Vagina (tissue), 2 donors: ENCODE data around the gene PTGER3. TPM values are rescaled to one million over a fixed set of nuclear protein-coding genes. Genes with fewer than 3 reads are reported as not detected.

ENCODE experiments used
- DNase-seq, 2 donors: peaks; one replicate each; pipeline ENCODE4 v3.0.0-alpha.2; 2017; ENCODE audit errors: extremely low spot score in 2 of 2
- H3K27ac ChIP-seq: fragments of 200-600 bp; sonication (generic); one replicate; pipeline ENCODE4 v1.5.1; 2019
- H3K27me3 ChIP-seq: fragments of 200-600 bp; sonication (generic); one replicate; pipeline ENCODE4 v1.5.1; 2019
- H3K36me3 ChIP-seq, 2 donors: fragments of 200-600 bp; sonication (generic); one replicate each; pipeline ENCODE4 v1.5.1; 2017 to 2019
- H3K4me1 ChIP-seq: fragments of 200-600 bp; sonication (generic); one replicate; pipeline ENCODE4 v1.5.1; 2019
- H3K4me3 ChIP-seq, 2 donors: fragments of 200-600 bp; sonication (generic); 1 replicate in 1 of 2; 2 replicates in 1 of 2; pipeline ENCODE4 v1.5.1; 2016 to 2019
- H3K9me3 ChIP-seq: fragments of 200-600 bp; sonication (generic); one replicate; pipeline ENCODE4 v1.5.1; 2019
- CTCF ChIP-seq, 3 experiments: fragments of 450-650 bp in 2 of 3; fragments of 200-600 bp in 1 of 3; sonication (generic) in 1 of 3; IDR thresholded peaks; one replicate each; pipeline ENCODE4 v1.5.1; 2017 to 2019; ENCODE audit warnings: antibody characterized with exemption in 3 of 3, mild to moderate bottlenecking in 2 of 3, moderate library complexity in 2 of 3
- POLR2A ChIP-seq, 2 donors: fragments of 450-650 bp; IDR thresholded peaks; one replicate each; pipeline ENCODE4 v1.6.1; 2017; ENCODE audit warnings: antibody characterized with exemption in 2 of 2, mild to moderate bottlenecking in 2 of 2, moderate library complexity in 2 of 2
- POLR2AphosphoS5 ChIP-seq, 2 donors: sonication (generic); formaldehyde crosslinking; IDR thresholded peaks; one replicate each; pipeline ENCODE4 v1.9.0; 2017; ENCODE audit warnings: antibody characterized with exemption in 2 of 2, mild to moderate bottlenecking in 2 of 2, low read depth in 1 of 2; ENCODE audit not compliant: insufficient read depth in 1 of 2
- intact Hi-C: fragments of 100-400 bp; cut with DNase I; formaldehyde crosslinking; loops from one replicate; pipeline ENCODE4 v1.15.1; 2023
- microRNA counts, 2 donors: library from miRNA; unstranded; fragments of <30 nt; microRNA quantifications; one replicate each; lab custom pipeline; 2016 to 2017
- microRNA-seq: library from miRNA; unstranded; fragments of <30 nt; microRNA quantifications from one replicate; pipeline ENCODE4, GENCODE V29; 2017; ENCODE audit warnings: borderline number of aligned reads, borderline replicate concordance
- small RNA-seq: library from RNA; depleted of rRNA; stranded (forward); fragments of <200 nt; gene quantifications from one replicate; pipeline ENCODE3, GENCODE V24; 2016
- total RNA-seq: library from RNA; depleted of rRNA; stranded (reverse); fragments of >200 nt; gene quantifications from one replicate; pipeline ENCODE4 v1.2.3, GENCODE V29; 2016

The PTGER3 gene
- total RNA-seq, 1 donor from 2014 or later, result 17.7 TPM

DNA sequence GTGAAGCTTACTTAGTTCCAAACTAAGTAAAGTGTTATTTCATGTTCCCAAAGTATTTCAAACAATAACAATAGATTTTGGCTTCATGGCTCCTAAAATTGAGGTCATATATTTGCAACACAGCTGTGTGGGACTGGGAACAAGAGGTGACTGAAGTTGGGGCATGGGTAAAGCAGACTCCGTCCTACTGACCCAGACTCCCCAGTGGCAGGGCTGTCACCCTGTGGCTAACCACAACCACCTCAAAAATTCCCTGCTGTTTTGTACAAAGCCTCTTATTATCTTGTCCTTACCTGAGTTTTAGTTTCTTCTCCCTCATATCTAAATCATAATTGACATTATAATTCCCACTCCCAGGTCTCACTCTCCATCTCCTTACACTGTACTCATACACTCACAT lies 117.6 kb downstream of the PTGER3 start:
- DNase-seq, result no peak
- intact Hi-C loops, result no loop called here
- Histone ChIP-seq H3K4me3 (no peak overlapping the region), H3K9me3 (no peaks in the 10 kb centered on the region), H3K4me1 (no peaks in the 10 kb centered on the region), H3K27me3 (no peaks in the 10 kb centered on the region), H3K27ac (no peak overlapping the region), H3K36me3 (no peaks in the 10 kb centered on the region)
- no peak for TF ChIP-seq CTCF (IDR thresholded peaks at IDR 0.05)
- TF ChIP-seq POLR2AphosphoS5 (IDR thresholded peaks at IDR 0.05; ENCODE audit: insufficient read depth in 1 of 2, low read depth in 1 of 2), result no peak
- no peak for TF ChIP-seq POLR2A (IDR thresholded peaks at IDR 0.05)

DNA sequence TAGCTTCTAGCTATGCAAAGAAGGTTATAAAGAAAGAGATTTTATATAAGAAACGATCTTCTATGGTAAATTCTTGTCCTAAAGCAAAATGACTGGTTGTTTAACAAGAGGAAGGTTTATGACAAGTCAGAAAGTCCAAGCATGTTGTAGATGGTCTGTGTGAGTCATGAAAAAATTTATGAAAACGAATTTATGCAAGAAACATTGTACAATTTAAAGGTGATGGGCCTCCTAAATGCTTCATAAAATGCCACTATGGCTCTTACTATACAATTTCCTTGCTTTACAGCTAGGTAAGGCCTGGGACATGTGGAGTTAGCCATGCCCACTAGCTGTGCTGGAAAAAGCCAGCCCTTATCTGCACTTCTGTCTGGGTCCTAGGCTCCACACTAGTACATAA lies 125.4 kb downstream of the PTGER3 start:
- TF ChIP-seq CTCF (IDR thresholded peaks at IDR 0.05), result no peak
- TF ChIP-seq POLR2A (IDR thresholded peaks at IDR 0.05), result no peak
- no peak for TF ChIP-seq POLR2AphosphoS5 (IDR thresholded peaks at IDR 0.05; ENCODE audit: insufficient read depth in 1 of 2, low read depth in 1 of 2)
- no peaks in the 10 kb centered on the region for H3K27me3 ChIP-seq
- H3K36me3 ChIP-seq, result no peaks in the 10 kb centered on the region
- no peaks in the 10 kb centered on the region for H3K9me3 ChIP-seq
- intact Hi-C loops, result no loop called here
- H3K27ac ChIP-seq, result no peak overlapping the region
- no peaks in the 10 kb centered on the region for H3K4me1 ChIP-seq
- no peak overlapping the region for H3K4me3 ChIP-seq
- DNase-seq, result no peak

MicroRNAs within 50 kb of the gene (microRNA counts, 767-probe panel; counts per million panel counts)
- 3,846 to 3,995 counts per million in 2 donors for microRNA hsa-miR-186-5p (lab: Ali Mortazavi, UCI)

Small RNA genes within 50 kb of the gene (microRNA-seq; reads per million reads assigned to microRNA genes)
- 352 reads per million, percentile 67 among the genes with 10 or more reads in this experiment for gene MIR186

Small RNA genes within 50 kb of the gene (small RNA-seq; reads per million reads assigned to genes)
- gene MIR186, result 239 reads per million, percentile 98 among the genes with 10 or more reads in this experiment

Other genes starting within 250 kb of the PTGER3 start
- 59.7 TPM for gene ZRANB2, start 33.2 kb upstream of the PTGER3 start, total RNA-seq